Erythroblast (primary cell): ENCODE results near the gene NSUN3.

Experiments used
- GATA1 ChIP-seq: IDR thresholded peaks from 2 replicates; pipeline ENCODE4 v1.6.1; 2011; ENCODE audit warnings: low read depth, mild to moderate bottlenecking, control low read depth, low read length, moderate library complexity
- POLR2A ChIP-seq: IDR thresholded peaks from 2 replicates; pipeline ENCODE4 v1.6.1; 2011; ENCODE audit warnings: mild to moderate bottlenecking, low read length

DNA sequence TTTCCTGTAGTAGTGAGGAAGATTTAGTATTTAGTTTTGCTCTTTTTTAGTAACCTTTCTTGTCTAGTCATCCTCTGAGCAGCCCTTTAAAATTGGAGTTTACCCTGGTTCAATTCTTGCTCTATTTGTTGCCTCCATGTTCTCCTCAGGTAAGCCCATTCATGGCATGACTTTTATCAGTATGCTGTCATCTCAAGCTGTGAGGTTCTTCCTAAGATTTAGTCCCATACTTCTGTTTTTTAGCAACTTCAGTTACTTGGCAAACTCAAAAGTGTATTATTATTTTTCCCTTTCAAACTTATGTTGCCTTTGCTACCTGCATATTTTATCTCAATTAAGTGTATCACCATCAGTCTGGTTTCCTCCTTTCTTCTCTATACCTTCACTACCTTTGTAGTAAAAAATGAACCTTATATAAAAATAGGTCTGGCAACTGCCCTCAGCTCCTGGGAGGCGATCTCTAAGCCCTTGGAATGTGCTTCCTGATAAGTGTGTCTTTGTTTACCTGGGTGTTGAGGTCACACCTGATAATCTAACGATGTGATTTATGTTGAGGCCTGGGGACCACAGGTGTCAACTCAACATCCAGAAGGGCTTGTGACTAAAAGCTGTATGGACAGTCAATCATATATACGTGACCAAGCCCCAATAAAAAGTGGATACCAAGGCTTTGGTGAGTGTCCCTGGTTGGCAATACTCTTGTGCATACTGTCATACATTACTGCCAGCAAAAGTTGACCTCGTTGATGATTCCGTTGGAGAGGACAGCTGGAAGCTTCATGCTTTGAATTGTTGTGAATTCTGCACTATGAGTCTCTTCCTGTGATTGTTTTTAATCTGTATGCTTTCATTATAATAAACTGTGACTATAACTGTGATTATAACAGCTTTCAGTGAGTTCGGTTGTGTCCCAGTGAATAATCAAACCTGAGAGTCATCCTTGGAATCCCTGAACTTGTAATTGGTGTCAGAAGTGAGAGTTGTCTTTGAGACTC is 3.9 kb downstream of the NSUN3 start:
- TF ChIP-seq POLR2A (no peak), GATA1 (no peak)
